Testis (tissue), 3 donors: ENCODE data around the gene PTGES2. TPM values are rescaled to one million over a fixed set of nuclear protein-coding genes. Genes with fewer than 3 reads are reported as not detected.

Experiments
- DNase-seq: peaks from one replicate; pipeline ENCODE4 v3.0.0-alpha.2; 2019
- H3K27ac ChIP-seq, 2 donors: fragments of 200-600 bp; sonication (generic); one replicate each; pipeline ENCODE4 v1.5.1; 2019
- H3K27me3 ChIP-seq: fragments of 200-600 bp; sonication (generic); one replicate; pipeline ENCODE4 v1.5.1; 2019
- H3K36me3 ChIP-seq: fragments of 200-600 bp; sonication (generic); one replicate; pipeline ENCODE4 v1.5.1; 2017; ENCODE audit warnings: low read depth; ENCODE audit errors: missing control alignments
- H3K4me1 ChIP-seq: fragments of 200-600 bp; sonication (generic); one replicate; pipeline ENCODE4 v1.5.1; 2019
- H3K4me3 ChIP-seq, 2 donors: fragments of 200-600 bp; sonication (generic); one replicate each; pipeline ENCODE4 v1.5.1; 2017 to 2019
- H3K9me3 ChIP-seq: fragments of 200-600 bp; sonication (generic); one replicate; pipeline ENCODE4 v1.5.1; 2017
- CTCF ChIP-seq, 3 experiments: fragments of 450-650 bp in 2 of 3; fragments of 200-600 bp in 1 of 3; sonication (generic) in 1 of 3; IDR thresholded peaks; one replicate each; pipeline ENCODE4 v1.5.1; 2016 to 2019; ENCODE audit warnings: antibody characterized with exemption in 3 of 3, mild to moderate bottlenecking in 2 of 3, moderate library complexity in 1 of 3
- POLR2A ChIP-seq: fragments of 450-650 bp; IDR thresholded peaks from one replicate; pipeline ENCODE4 v1.6.1; 2017; ENCODE audit warnings: antibody characterized with exemption, mild to moderate bottlenecking, moderate library complexity
- WGBS, 2 donors: methylation state at CpG; one replicate each; pipeline ENCODE4 v1.1.5; 2018; 5-methylcytosine and 5-hydroxymethylcytosine counted together
- intact Hi-C: fragments of 100-400 bp; cut with DNase I; formaldehyde crosslinking; loops from one replicate; pipeline ENCODE4 v1.15.1; 2023; ENCODE audit warnings: low total_unique reads
- polyA plus RNA-seq: library from polyadenylated mRNA; stranded (reverse); fragments of 350-450 nt; fragmentation: Illumina TruSeq; extraction: RNeasy Lipid Tissue Mini Kit (QIAGEN cat#74804); gene quantifications from one replicate; pipeline ENCODE4 v1.2.3, GENCODE V29; 2014; ENCODE audit warnings: low read depth, low replicate concordance; ENCODE audit not compliant: insufficient read depth
- total RNA-seq, 2 donors: library from RNA; depleted of rRNA; stranded (reverse); fragments of >200 nt; gene quantifications; one replicate each; pipeline ENCODE4 v1.2.3, GENCODE V29; 2016

Gene PTGES2
- total and polyA plus RNA-seq, 3 donors from 2014 or later, result 53.1 to 96.4 (median 95.8) TPM

DNA sequence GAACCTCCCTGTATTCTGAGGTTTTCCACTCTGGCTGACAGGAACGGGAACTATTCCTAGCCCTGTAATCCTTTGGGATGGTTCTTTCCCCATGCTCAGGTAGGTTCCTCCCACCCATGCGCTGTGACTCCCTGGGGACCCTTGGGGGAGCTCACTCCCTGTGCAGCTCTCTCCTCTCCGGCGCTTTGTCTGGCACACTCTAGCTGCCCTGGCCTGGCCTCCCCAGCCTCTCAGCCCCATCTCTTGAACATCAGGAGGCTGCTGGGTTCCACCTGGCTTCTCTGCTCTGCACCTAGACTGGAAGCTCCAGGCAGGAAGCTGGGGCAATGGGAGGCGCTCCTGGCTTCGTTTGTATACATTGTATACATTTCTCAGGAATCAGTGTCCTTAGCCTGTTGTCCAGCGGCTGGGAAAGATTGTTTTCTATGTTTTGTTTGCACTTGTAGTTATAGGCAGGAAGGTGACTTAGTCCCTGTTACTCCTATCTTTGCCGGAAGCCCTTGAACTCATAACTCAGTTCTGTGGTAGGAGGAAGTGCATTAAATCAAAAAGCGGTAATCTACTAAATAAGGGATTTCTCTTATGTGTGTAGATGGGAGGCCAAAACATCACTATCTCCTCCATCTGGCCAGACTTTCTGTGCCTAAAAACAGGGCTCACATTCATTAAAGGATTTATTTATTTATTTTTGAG, 39.1 kb downstream of the PTGES2 start:
- no peak for TF ChIP-seq CTCF (IDR thresholded peaks at IDR 0.05)
- Histone ChIP-seq H3K4me1 (peaks cover 32% of the 10 kb centered on the region), H3K27me3 (no peaks in the 10 kb centered on the region), H3K9me3 (no peaks in the 10 kb centered on the region), H3K27ac (no peak overlapping the region), H3K36me3 (no peaks in the 10 kb centered on the region), H3K4me3 (no peak overlapping the region)
- intact Hi-C loops, result no loop called here
- 63 to 64% methylated on average over 9 of the region's 9 CpGs for WGBS, 2 donors
- no peak for DNase-seq

DNA sequence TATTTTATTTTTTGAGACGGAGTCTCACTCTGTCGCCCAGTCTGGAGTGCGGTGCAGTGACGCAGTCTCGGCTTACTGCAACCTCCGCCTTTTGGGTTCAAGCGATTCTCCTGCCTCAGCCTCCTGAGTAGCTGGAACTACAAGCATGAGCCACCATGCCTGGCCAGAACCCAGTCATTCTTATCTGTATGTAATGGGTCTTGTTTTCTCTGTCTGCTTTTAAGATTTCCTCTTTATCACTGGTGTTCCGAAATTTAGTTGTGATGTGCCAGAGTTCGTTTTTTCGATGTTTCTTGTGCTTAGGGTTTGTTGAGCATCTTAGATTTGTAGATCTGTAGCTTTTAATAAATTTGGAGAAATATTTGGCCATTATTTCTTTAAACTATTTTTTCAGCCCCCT, 40.3 kb downstream of the PTGES2 start:
- Histone ChIP-seq H3K27me3 (no peaks in the 10 kb centered on the region), H3K4me1 (peaks cover 25% of the 10 kb centered on the region), H3K4me3 (no peak overlapping the region), H3K36me3 (no peaks in the 10 kb centered on the region), H3K9me3 (no peaks in the 10 kb centered on the region), H3K27ac (no peak overlapping the region)
- WGBS, 2 donors, result 74 to 76% methylated on average over 10 of the region's 10 CpGs
- no peak for TF ChIP-seq POLR2A
- DNase-seq, result no peak
- intact Hi-C loops, result no loop called here

DNA sequence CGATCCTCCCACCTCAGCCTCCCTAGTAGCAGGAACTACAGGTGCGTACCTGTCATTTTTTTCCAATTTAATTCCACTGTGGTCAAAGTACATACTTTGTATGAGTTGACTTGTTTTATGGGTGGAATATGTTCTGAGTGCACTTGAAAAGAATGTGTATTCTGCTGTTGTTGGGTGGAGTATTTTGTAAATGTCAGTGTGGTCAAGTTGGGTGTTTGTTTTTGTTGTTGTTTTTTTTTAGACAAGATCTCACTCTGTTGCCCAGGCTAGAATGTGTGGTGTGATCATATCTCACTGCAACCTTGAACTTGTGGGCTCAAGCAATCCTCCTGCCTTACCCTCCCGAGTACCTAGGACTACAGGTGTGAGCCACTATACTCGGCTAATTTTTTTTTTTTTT, 41.6 kb downstream of the PTGES2 start:
- TF ChIP-seq CTCF (IDR thresholded peaks at IDR 0.05) (no peak), POLR2A (no peak)
- Histone ChIP-seq H3K27ac (no peak overlapping the region), H3K9me3 (no peaks in the 10 kb centered on the region), H3K36me3 (no peaks in the 10 kb centered on the region), H3K4me3 (no peak overlapping the region), H3K4me1 (peaks cover 27% of the 10 kb centered on the region), H3K27me3 (no peaks in the 10 kb centered on the region)
- DNase-seq, result no peak
- intact Hi-C loops, result no loop called here
- 83 to 96% methylated on average over 4 of the region's 4 CpGs for WGBS, 2 donors

- no peaks in the 10 kb centered on the region for H3K27me3 ChIP-seq
- intact Hi-C loops, result no loop called here
- WGBS, 2 donors, result 86% methylated on average over 4 of the region's 4 CpGs
- H3K4me1 ChIP-seq, result peaks cover 30% of the 10 kb centered on the region
- TF ChIP-seq POLR2A (no peak), CTCF (IDR thresholded peaks at IDR 0.05) (no peak)
- H3K9me3 ChIP-seq, result no peaks in the 10 kb centered on the region
- H3K27ac ChIP-seq, result no peak overlapping the region
- H3K36me3 ChIP-seq, result no peaks in the 10 kb centered on the region
- no peak for DNase-seq
- no peak overlapping the region for H3K4me3 ChIP-seq
These were observed 42.8 kb downstream of the PTGES2 start for GRCh38 chr9:128084746-128085145.

DNA sequence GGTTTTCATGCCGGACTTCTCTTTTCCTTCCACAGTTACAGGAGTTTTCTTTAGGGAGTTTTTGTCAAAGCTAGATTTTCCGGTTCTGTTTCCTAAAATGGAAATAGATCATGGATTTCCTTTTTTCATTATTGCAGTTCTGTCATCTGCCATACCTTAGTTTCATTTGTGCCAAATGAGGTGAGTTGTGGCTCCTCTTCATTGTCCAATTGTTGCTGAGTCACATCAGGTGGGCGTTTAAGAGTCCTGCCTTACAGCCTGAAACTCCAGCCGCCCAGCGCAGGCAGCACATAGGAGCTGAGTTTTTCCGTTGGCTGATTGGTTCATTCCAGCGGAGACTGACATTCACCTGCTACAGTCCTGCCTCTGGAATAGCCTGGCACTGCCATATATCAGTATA, 45.4 kb downstream of the PTGES2 start:
- no peaks in the 10 kb centered on the region for H3K9me3 ChIP-seq
- no peaks in the 10 kb centered on the region for H3K27me3 ChIP-seq
- WGBS, 2 donors, result 41 to 42% methylated on average over 7 of the region's 7 CpGs
- no peak overlapping the region for H3K4me3 ChIP-seq
- no peaks in the 10 kb centered on the region for H3K36me3 ChIP-seq
- intact Hi-C loops, result no loop called here
- no peak for DNase-seq
- peaks cover 37% of the 10 kb centered on the region for H3K4me1 ChIP-seq
- no peak for TF ChIP-seq CTCF (IDR thresholded peaks at IDR 0.05)
- no peak for TF ChIP-seq POLR2A
- H3K27ac ChIP-seq, result peak overlapping the region; percentile 1 to 40
